ENCODE measurements around the gene NARS2. TPM values are rescaled to one million over a fixed set of nuclear protein-coding genes. Genes with fewer than 3 reads are reported as not detected.

NARS2 gene
- total and polyA plus RNA-seq, 10 of the 15 experiments (the other 5 are each of a cell fraction or from before 2014, with no cell fraction given) = 22.2 to 45.3 (median 36.3) TPM

DNA sequence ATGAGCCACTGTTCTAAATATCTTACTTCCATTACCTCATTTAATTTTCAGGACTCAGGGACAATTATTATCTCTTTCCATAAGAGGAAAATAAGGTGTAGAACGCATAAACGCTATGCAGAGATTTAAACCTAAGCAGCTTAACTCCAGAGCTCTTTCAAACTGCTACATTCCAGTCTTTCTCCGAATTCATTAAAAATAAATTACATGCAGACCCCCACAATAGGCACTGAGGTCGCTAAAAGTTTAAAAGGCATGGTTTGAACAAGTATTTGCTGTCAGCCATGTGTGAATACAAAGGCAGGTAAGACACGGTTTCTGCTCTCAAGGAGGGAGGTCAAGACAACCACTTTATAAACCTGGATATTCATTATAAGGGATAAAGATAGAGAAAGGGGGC lies 983 bp downstream of the NARS2 start (continued):
- TF ChIP-seq ZBTB33 (IDR thresholded peaks at IDR 0.05) (no peak), ATF3 (IDR thresholded peaks at IDR 0.05; ENCODE audit: borderline replicate concordance, extremely low read depth, low read depth, low read length) (no peak), PAX8 (IDR thresholded peaks at IDR 0.05) (no peak), ZNF622 (IDR thresholded peaks at IDR 0.05) (no peak), FOXK2 (IDR thresholded peaks at IDR 0.05) (no peak), JUNB (IDR thresholded peaks at IDR 0.05) (no peak), NR2C2 (IDR thresholded peaks at IDR 0.05; ENCODE audit: borderline replicate concordance, control insufficient read depth, insufficient read length, low read depth) (no peak)
- TF ChIP-seq, protein P1, sequence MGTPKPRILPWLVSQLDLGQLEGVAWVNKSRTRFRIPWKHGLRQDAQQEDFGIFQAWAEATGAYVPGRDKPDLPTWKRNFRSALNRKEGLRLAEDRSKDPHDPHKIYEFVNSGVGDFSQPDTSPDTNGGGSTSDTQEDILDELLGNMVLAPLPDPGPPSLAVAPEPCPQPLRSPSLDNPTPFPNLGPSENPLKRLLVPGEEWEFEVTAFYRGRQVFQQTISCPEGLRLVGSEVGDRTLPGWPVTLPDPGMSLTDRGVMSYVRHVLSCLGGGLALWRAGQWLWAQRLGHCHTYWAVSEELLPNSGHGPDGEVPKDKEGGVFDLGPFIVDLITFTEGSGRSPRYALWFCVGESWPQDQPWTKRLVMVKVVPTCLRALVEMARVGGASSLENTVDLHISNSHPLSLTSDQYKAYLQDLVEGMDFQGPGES (IDR thresholded peaks at IDR 0.05) = no peak
- TF ChIP-seq, protein P2, sequence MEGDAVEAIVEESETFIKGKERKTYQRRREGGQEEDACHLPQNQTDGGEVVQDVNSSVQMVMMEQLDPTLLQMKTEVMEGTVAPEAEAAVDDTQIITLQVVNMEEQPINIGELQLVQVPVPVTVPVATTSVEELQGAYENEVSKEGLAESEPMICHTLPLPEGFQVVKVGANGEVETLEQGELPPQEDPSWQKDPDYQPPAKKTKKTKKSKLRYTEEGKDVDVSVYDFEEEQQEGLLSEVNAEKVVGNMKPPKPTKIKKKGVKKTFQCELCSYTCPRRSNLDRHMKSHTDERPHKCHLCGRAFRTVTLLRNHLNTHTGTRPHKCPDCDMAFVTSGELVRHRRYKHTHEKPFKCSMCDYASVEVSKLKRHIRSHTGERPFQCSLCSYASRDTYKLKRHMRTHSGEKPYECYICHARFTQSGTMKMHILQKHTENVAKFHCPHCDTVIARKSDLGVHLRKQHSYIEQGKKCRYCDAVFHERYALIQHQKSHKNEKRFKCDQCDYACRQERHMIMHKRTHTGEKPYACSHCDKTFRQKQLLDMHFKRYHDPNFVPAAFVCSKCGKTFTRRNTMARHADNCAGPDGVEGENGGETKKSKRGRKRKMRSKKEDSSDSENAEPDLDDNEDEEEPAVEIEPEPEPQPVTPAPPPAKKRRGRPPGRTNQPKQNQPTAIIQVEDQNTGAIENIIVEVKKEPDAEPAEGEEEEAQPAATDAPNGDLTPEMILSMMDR (IDR thresholded peaks at IDR 0.05 in 2 of 3, conservative IDR thresholded peaks at IDR 0.05 in 1 of 3; ENCODE audit: control insufficient read depth in 2 of 3, extremely low read depth in 1 of 3, insufficient read depth in 1 of 3, low read depth in 3 of 3, low read length in 3 of 3) = no peak
